ENCODE results near the gene PDE4D. TPM values are rescaled to one million over a fixed set of nuclear protein-coding genes. Genes with fewer than 3 reads are reported as not detected.

PDE4D gene
- total and polyA plus RNA-seq, 11 donors, result 5.2 to 68.3 (median 42.1) TPM

- no peaks in the 10 kb centered on the region for H3K36me3 ChIP-seq
- DNase-seq (peak in 2 of 5 donors; percentile 27 to 53), ATAC-seq (peak; percentile 88 to 93 (median 90))
- no peaks in the 10 kb centered on the region for H3K9me3 ChIP-seq
- intact Hi-C loops (cut with DNase I), result loop anchor here in 1 of 10 donors (10.0 kb wide), 1 partner anchor 56 kb away; no protein-coding TSS in a partner anchor
- 19 to 28% (median 24%) methylated on average over 4 of the region's 4 CpGs for WGBS, 4 donors
- H3K27me3 ChIP-seq, result no peaks in the 10 kb centered on the region
- peak overlapping the region in 2 of 12 donors; percentile 10 to 11 for H3K4me3 ChIP-seq
- peak overlapping the region in 9 of 12 donors; percentile 2 to 74 (median 43) for H3K27ac ChIP-seq
- no peak for TF ChIP-seq POLR2A (IDR thresholded peaks at IDR 0.05)
- peak in 8 of 12 donors; percentile 25 to 63 (median 44) for TF ChIP-seq CTCF (IDR thresholded peaks at IDR 0.05)
- H3K4me1 ChIP-seq, result peaks cover 0 to 29% (median 12%) of the 10 kb centered on the region in 12 donors
These were observed 542.3 kb downstream of the PDE4D start for GRCh38 chr5:59351076-59351794.

DNA sequence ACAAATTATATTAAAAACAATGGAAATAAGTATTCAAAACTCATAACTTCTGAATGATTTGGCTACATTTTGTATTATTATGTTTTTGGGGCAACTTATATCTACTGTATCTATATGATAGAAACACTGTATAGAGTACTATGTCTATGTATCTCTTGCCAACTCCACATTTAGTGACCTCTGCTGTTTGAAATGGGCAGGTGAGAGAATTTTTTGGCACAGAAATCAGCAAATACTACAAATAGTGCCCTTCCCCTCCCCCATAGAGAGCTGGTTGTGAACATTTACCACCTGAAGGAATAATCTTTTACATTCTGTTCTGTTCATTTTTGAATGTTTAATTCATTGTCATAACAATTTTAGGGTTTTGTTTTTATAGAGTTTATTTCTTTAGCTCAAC is 545.3 kb downstream of the PDE4D start:
- Histone ChIP-seq H3K4me3 (no peak overlapping the region), H3K4me1 (peaks cover 0 to 31% (median 10%) of the 10 kb centered on the region in 12 donors), H3K36me3 (no peaks in the 10 kb centered on the region), H3K27ac (peak overlapping the region in 1 of 12 donors; percentile 45), H3K27me3 (no peaks in the 10 kb centered on the region), H3K9me3 (no peaks in the 10 kb centered on the region)
- DNase-seq (no peak), ATAC-seq (no peak)
- TF ChIP-seq CTCF (IDR thresholded peaks at IDR 0.05) (no peak), POLR2A (IDR thresholded peaks at IDR 0.05) (no peak)
- intact Hi-C loops (cut with DNase I), result no loop called here

- no peaks in the 10 kb centered on the region for H3K27me3 ChIP-seq
- ATAC-seq, result no peak
- 81 to 89% (median 87%) methylated on average over 1 of the region's 1 CpG for WGBS, 4 donors
- intact Hi-C loops (cut with DNase I), result no loop called here
- TF ChIP-seq POLR2A (IDR thresholded peaks at IDR 0.05), result no peak
- no peak for TF ChIP-seq CTCF (IDR thresholded peaks at IDR 0.05)
- H3K9me3 ChIP-seq, result no peaks in the 10 kb centered on the region
- DNase-seq, result no peak
- peaks cover 0 to 26% (median 8%) of the 10 kb centered on the region in 12 donors for H3K4me1 ChIP-seq
- H3K27ac ChIP-seq, result peak overlapping the region in 1 of 12 donors; percentile 45
- no peak overlapping the region for H3K4me3 ChIP-seq
- H3K36me3 ChIP-seq, result no peaks in the 10 kb centered on the region
These were observed 546.5 kb downstream of the PDE4D start for GRCh38 chr5:59346982-59347381.

DNA sequence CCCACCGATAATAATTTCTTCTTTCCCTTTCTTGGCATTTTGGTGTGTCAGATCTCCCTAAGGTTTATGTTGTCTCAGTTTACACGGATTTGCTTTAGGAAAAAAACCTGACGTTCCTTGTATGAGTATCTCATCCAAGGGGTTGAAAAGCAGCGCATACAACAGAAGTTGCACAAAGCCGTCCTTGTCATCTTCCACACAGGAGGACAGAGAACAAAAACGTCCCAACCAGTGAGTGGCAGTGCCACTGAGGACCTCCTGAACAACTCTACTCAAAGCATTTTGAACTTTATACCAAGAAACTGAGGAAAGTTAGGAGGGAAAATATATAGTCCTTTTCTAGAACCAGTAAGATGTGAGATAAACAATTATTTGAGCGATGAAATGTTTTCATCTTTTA is 547.0 kb downstream of the PDE4D start:
- no peaks in the 10 kb centered on the region for H3K9me3 ChIP-seq
- peaks cover 0 to 21% (median 6%) of the 10 kb centered on the region in 12 donors for H3K4me1 ChIP-seq
- ATAC-seq (no peak), DNase-seq (no peak)
- H3K27ac ChIP-seq, result peak overlapping the region in 1 of 12 donors; percentile 9
- no peaks in the 10 kb centered on the region for H3K36me3 ChIP-seq
- H3K4me3 ChIP-seq, result no peak overlapping the region
- WGBS, 4 donors, result 78 to 82% (median 82%) methylated on average over 7 of the region's 7 CpGs
- intact Hi-C loops (cut with DNase I), result no loop called here
- TF ChIP-seq CTCF (IDR thresholded peaks at IDR 0.05), result no peak
- no peak for TF ChIP-seq POLR2A (IDR thresholded peaks at IDR 0.05)
- H3K27me3 ChIP-seq, result no peaks in the 10 kb centered on the region

Data from heart left ventricle (tissue), 16 donors.